Left lung (tissue), 10 donors: Measurements from ENCODE around the gene PLXDC2. TPM values are rescaled to one million over a fixed set of nuclear protein-coding genes. Genes with fewer than 3 reads are reported as not detected.

Experiments used
- ATAC-seq: fragments of 200-7000 bp; cut with Tn5 transposase; one replicate; pipeline ENCODE4 v1.9.1; 2020; ENCODE audit warnings: moderate library complexity
- DNase-seq, 4 donors: peaks; one replicate each; pipeline ENCODE4 v3.0.0-alpha.2; 2013 to 2020
- H3K27ac ChIP-seq, 2 donors: fragments of 200-600 bp; sonication (generic) in 1 of 2; one replicate each; pipeline versions ENCODE4 v1.5.0 to v1.8.0; 2020 to 2021
- H3K27me3 ChIP-seq, 2 donors: fragments of 200-600 bp; sonication (generic) in 1 of 2; one replicate each; pipeline versions ENCODE4 v1.5.0 to v1.8.0; 2020 to 2021
- H3K36me3 ChIP-seq, 2 donors: fragments of 200-600 bp; sonication (generic) in 1 of 2; one replicate each; pipeline versions ENCODE4 v1.5.0 to v1.8.0; 2020 to 2021
- H3K4me1 ChIP-seq, 2 donors: fragments of 200-600 bp; one replicate each; pipeline ENCODE4 v1.8.0; 2021
- H3K4me3 ChIP-seq, 2 donors: fragments of 200-600 bp; sonication (generic) in 1 of 2; one replicate each; pipeline versions ENCODE4 v1.5.0 to v1.8.0; 2020 to 2021; ENCODE audit warnings: mild to moderate bottlenecking in 1 of 2
- H3K9me3 ChIP-seq, 2 donors: fragments of 200-600 bp; sonication (generic) in 1 of 2; one replicate each; pipeline versions ENCODE4 v1.5.0 to v1.8.0; 2020 to 2021
- CTCF ChIP-seq, 2 donors: fragments of 200-600 bp; sonication (generic) in 1 of 2; IDR thresholded peaks; one replicate each; pipeline versions ENCODE4 v1.5.0 to v1.8.0; 2021; ENCODE audit warnings: antibody characterized with exemption in 2 of 2
- intact Hi-C, 2 donors: fragments of 100-400 bp; cut with DNase I; formaldehyde crosslinking; loops; one replicate each; pipeline versions ENCODE4 v1.11.2 to v1.14.2; 2022
- polyA plus RNA-seq, 6 donors: library from polyadenylated mRNA; unstranded; fragments of 120-200 nt; gene quantifications; one replicate each; pipeline ENCODE4 v1.2.1, GENCODE V29; 2013; ENCODE audit not compliant: insufficient read length in 6 of 6
- total RNA-seq, 2 donors: library from RNA; stranded (reverse); fragmentation: NEBNext Ultra II Directional; extraction: Animal tissue kit (Norgen Biotek cat#: 25700); gene quantifications; one replicate each; pipeline ENCODE4 v1.2.1, GENCODE V29; 2021
- donor health status: DM: no; HTN: yes; CAD: no.
- donor health status: DM: no; HTN: no; CAD: no.

PLXDC2 gene
- total and polyA plus RNA-seq, 8 donors = 85.3 to 127 (median 112) TPM

GRCh38 chr10:19874190-19874589, 58.0 kb downstream of the PLXDC2 start:
- ATAC-seq (no peak), DNase-seq (no peak)
- intact Hi-C loops = no loop called here
- Histone ChIP-seq H3K9me3 (no peaks in the 10 kb centered on the region), H3K36me3 (no peaks in the 10 kb centered on the region), H3K4me1 (peaks cover 0 to 4% of the 10 kb centered on the region in 2 donors), H3K4me3 (no peak overlapping the region), H3K27ac (no peak overlapping the region), H3K27me3 (no peaks in the 10 kb centered on the region)
- TF ChIP-seq CTCF (IDR thresholded peaks at IDR 0.05) = no peak

DNA sequence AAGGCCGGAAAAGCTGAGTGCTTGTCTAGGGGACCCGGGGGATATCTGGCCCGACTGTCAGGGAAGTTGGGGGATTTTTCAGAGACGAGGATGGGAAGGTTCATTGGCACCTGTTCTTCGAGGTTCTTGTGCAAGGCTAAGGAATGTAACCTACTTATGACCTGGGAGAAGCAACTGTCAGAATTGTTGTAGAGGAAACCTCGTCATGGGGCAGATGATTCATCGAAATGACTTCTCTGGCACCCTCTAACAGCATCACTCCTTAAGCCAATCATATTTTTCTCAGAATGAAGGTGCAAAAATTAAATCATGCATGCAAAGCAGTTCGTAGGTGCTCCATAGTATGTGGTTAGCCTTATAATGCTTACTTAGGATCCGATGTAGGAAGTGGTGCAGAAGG, 58.6 kb downstream of the PLXDC2 start:
- Histone ChIP-seq H3K27me3 (no peaks in the 10 kb centered on the region), H3K27ac (no peak overlapping the region), H3K9me3 (no peaks in the 10 kb centered on the region), H3K4me1 (peaks cover 0 to 4% of the 10 kb centered on the region in 2 donors), H3K36me3 (no peaks in the 10 kb centered on the region), H3K4me3 (no peak overlapping the region)
- intact Hi-C loops = no loop called here
- DNase-seq (no peak), ATAC-seq (no peak)
- no peak for TF ChIP-seq CTCF (IDR thresholded peaks at IDR 0.05)

DNA sequence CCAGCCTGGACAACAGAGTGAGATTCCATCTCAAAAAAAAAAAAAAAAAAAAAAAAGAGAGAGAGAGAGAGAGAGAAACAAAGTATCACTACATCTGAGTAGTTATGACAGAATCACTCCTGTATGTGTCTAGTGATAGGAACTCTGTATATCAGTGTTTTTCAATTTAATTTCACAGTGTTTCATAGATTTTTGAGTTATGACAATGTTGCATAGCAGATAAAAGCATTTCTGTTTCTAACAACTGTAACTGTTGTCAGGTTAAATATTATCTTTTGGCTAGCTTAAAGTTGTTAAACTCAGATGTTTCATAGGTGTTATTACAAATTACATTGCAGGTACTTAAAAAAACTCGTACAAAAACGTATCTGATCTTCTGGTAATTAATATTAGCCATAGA, 60.3 kb downstream of the PLXDC2 start:
- H3K9me3 ChIP-seq = no peaks in the 10 kb centered on the region
- intact Hi-C loops = no loop called here
- H3K36me3 ChIP-seq = no peaks in the 10 kb centered on the region
- no peaks in the 10 kb centered on the region for H3K27me3 ChIP-seq
- no peak overlapping the region for H3K27ac ChIP-seq
- ATAC-seq = no peak
- no peak overlapping the region for H3K4me3 ChIP-seq
- no peak for DNase-seq
- peaks cover 0 to 4% of the 10 kb centered on the region in 2 donors for H3K4me1 ChIP-seq
- no peak for TF ChIP-seq CTCF (IDR thresholded peaks at IDR 0.05)

GRCh38 chr10:19877466-19878255, 61.4 kb downstream of the PLXDC2 start:
- ATAC-seq (peak; percentile 25), DNase-seq (no peak)
- intact Hi-C loops = no loop called here
- Histone ChIP-seq H3K9me3 (no peaks in the 10 kb centered on the region), H3K4me1 (no peaks in the 10 kb centered on the region), H3K27ac (no peak overlapping the region), H3K27me3 (no peaks in the 10 kb centered on the region), H3K36me3 (no peaks in the 10 kb centered on the region), H3K4me3 (no peak overlapping the region)
- TF ChIP-seq CTCF (IDR thresholded peaks at IDR 0.05) = no peak

GRCh38 chr10:19882621-19883020, 66.4 kb downstream of the PLXDC2 start:
- TF ChIP-seq CTCF (IDR thresholded peaks at IDR 0.05) = no peak
- ATAC-seq = no peak
- H3K36me3 ChIP-seq = no peaks in the 10 kb centered on the region
- no peak overlapping the region for H3K27ac ChIP-seq
- intact Hi-C loops = no loop called here
- no peak for DNase-seq
- H3K4me1 ChIP-seq = no peaks in the 10 kb centered on the region
- no peaks in the 10 kb centered on the region for H3K9me3 ChIP-seq
- H3K4me3 ChIP-seq = no peak overlapping the region
- H3K27me3 ChIP-seq = no peaks in the 10 kb centered on the region
